Lower leg skin (tissue), 4 donors: ENCODE measurements around the gene MTMR3. TPM values are rescaled to one million over a fixed set of nuclear protein-coding genes. Genes with fewer than 3 reads are reported as not detected.
"Not testable (repeated sequence)": the region's sequence is repeated elsewhere in the genome, so short reads cannot be mapped to it uniquely, and the experiment has no call there.

Source experiments
- DNase-seq, 2 donors: peaks; one replicate each; pipeline ENCODE4 v3.0.0-alpha.2; 2019; ENCODE audit warnings: low spot score in 2 of 2
- H3K4me3 ChIP-seq: fragments of 200-600 bp; sonication (generic); 2 replicates; pipeline ENCODE4 v1.5.1; 2017; ENCODE audit warnings: mild to moderate bottlenecking, low read depth; ENCODE audit not compliant: poor library complexity, severe bottlenecking
- POLR2A ChIP-seq, 2 donors: fragments of 450-650 bp; IDR thresholded peaks; one replicate each; pipeline ENCODE4 v1.6.1; 2016 to 2017; ENCODE audit warnings: antibody characterized with exemption in 2 of 2, mild to moderate bottlenecking in 1 of 2, moderate library complexity in 1 of 2
- WGBS, 2 donors: methylation state at CpG; one replicate each; pipeline ENCODE4 v1.1.5; 2018; 5-methylcytosine and 5-hydroxymethylcytosine counted together
- intact Hi-C: fragments of 100-400 bp; cut with DNase I; formaldehyde crosslinking; loops from one replicate; pipeline ENCODE4 v1.15.0; 2023; ENCODE audit warnings: low total_unique reads
- total RNA-seq, 4 donors: library from RNA; depleted of rRNA; stranded (reverse); fragments of >200 nt; gene quantifications; one replicate each; pipeline ENCODE4 v1.1.0, GENCODE V29; 2016
- TF ChIP-seq, protein P1 (sequence below), 3 donors: fragments of 450-650 bp; IDR thresholded peaks; one replicate each; pipeline ENCODE4 v1.5.1; 2016; ENCODE audit warnings: antibody characterized with exemption in 3 of 3, mild to moderate bottlenecking in 3 of 3, moderate library complexity in 2 of 3

The MTMR3 gene
- total RNA-seq, 4 donors from 2014 or later, result 51.4 to 70.5 (median 62.6) TPM

GRCh38 chr22:29848111-29848510 lies 34.9 kb upstream of the MTMR3 start:
- WGBS, 2 donors, result 52 to 58% methylated on average over 3 of the region's 3 CpGs
- H3K4me3 ChIP-seq, result no peak overlapping the region
- intact Hi-C loops, result no loop called here
- TF ChIP-seq, protein P1, sequence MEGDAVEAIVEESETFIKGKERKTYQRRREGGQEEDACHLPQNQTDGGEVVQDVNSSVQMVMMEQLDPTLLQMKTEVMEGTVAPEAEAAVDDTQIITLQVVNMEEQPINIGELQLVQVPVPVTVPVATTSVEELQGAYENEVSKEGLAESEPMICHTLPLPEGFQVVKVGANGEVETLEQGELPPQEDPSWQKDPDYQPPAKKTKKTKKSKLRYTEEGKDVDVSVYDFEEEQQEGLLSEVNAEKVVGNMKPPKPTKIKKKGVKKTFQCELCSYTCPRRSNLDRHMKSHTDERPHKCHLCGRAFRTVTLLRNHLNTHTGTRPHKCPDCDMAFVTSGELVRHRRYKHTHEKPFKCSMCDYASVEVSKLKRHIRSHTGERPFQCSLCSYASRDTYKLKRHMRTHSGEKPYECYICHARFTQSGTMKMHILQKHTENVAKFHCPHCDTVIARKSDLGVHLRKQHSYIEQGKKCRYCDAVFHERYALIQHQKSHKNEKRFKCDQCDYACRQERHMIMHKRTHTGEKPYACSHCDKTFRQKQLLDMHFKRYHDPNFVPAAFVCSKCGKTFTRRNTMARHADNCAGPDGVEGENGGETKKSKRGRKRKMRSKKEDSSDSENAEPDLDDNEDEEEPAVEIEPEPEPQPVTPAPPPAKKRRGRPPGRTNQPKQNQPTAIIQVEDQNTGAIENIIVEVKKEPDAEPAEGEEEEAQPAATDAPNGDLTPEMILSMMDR (IDR thresholded peaks at IDR 0.05), result no peak
- TF ChIP-seq POLR2A (IDR thresholded peaks at IDR 0.05), result no peak
- DNase-seq, result no peak

GRCh38 chr22:29854432-29854831 lies 28.5 kb upstream of the MTMR3 start:
- intact Hi-C loops, result no loop called here
- peak; percentile 26 to 80 for DNase-seq

DNA sequence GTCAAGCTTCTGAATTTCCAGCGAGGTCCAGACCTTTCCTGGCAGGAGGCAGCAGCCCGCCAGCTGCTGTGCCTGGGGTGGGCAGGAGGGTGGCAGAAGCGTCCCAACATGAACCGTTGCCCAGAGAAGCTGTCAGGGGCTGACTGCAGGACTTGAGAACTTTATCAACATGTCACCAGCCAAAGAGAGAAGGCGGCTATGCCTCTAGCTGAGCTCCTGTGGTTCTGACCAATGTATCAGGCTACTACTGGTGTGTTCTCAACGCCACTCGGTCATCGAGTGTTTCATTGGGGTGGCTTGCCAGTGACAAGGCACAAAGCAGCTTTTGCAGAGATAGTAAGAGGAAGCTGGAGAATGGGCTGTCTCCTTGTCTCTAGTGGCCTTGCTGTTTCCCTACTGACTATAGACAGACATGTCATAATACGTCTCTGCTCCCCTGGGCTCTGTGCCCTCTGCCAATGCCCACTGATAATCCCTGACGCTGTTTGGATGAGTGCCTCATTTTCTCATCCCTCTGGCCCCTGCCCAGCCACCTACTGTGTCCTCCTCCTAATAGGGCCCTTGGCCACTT lies 27.3 kb upstream of the MTMR3 start:
- no peak overlapping the region for H3K4me3 ChIP-seq
- 59 to 69% methylated on average over 10 of the region's 10 CpGs for WGBS, 2 donors
- intact Hi-C loops, result no loop called here
- peak in 1 of 2 donors; percentile 65 for DNase-seq
- TF ChIP-seq POLR2A (IDR thresholded peaks at IDR 0.05), result no peak
- TF ChIP-seq, protein P1 (IDR thresholded peaks at IDR 0.05), result no peak

More at GRCh38 chr22:29854432-29854831, 28.5 kb upstream of the MTMR3 start:
- no peak for TF ChIP-seq POLR2A (IDR thresholded peaks at IDR 0.05)
- TF ChIP-seq, protein P1 (IDR thresholded peaks at IDR 0.05), result no peak
- 71 to 88% methylated on average over 3 of the region's 3 CpGs for WGBS, 2 donors
- no peak overlapping the region for H3K4me3 ChIP-seq

GRCh38 chr22:29856496-29856895 lies 26.5 kb upstream of the MTMR3 start:
- TF ChIP-seq, protein P1 (IDR thresholded peaks at IDR 0.05), result no peak
- no peak for TF ChIP-seq POLR2A (IDR thresholded peaks at IDR 0.05)
- no peak overlapping the region for H3K4me3 ChIP-seq
- intact Hi-C loops, result no loop called here
- WGBS, 2 donors, result 67 to 84% methylated on average over 3 of the region's 3 CpGs
- peak in 1 of 2 donors; percentile 8 for DNase-seq

GRCh38 chr22:29859030-29859429 lies 23.9 kb upstream of the MTMR3 start:
- DNase-seq, result peak in 1 of 2 donors; percentile 10
- WGBS, 2 donors, result 77 to 78% methylated on average over 9 of the region's 9 CpGs
- H3K4me3 ChIP-seq, intact Hi-C loops: not testable (repeated sequence)

DNA sequence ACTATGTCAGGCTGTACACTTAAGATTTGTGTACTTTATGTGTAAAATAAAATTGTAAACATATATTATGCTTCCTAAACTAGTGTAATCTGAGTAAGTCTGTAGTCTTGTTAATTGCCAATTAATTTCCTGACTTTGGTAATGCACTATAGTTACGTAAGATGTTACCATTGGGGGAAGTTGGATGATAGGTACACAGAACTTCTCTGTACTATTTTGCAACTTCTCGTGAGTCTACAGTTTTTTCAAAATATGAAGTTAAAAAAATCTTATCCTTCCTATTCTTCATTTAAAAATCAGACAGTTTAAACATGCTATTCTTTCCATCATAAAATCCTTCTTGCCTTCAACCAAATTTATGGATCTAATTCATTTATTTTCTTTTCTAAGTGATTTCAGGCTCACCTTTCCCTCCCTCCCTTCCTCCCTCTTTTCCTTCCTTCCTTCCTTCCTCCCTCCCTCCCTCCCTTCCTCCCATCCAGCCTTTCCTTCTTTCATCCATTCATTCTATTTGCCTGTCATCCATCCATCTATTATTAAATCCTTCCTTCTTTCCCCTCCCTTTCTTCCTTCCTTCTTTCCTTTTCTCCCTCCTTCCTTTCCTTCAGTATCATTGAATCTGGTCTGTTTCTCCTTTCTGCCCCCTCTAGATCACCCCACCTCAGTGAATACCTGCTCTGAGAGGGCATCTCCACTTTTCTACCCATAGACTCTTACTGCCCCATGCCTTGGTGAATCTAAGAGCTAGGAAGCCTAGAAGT lies 22.8 kb upstream of the MTMR3 start:
- TF ChIP-seq POLR2A (IDR thresholded peaks at IDR 0.05), result no peak
- TF ChIP-seq, protein P1 (IDR thresholded peaks at IDR 0.05), result no peak
- H3K4me3 ChIP-seq, result no peak overlapping the region
- DNase-seq, result no peak
- 75 to 79% methylated on average over 2 of the region's 2 CpGs for WGBS, 2 donors
- intact Hi-C loops, result no loop called here
